HepG2 (cell line): ENCODE data around the gene RPS6KB2. TPM values are rescaled to one million over a fixed set of nuclear protein-coding genes. Genes with fewer than 3 reads are reported as not detected.

Experiments
- ATAC-seq: fragments of 200-7000 bp; cut with Tn5 transposase; 3 replicates; pipeline ENCODE4 v1.9.1; 2020; ENCODE audit warnings: mild to moderate bottlenecking, moderate library complexity
- BruUV-seq: library from RNA; stranded (reverse); fragments of 400-500 nt; replicated peaks from 2 replicates; lab custom pipeline; 2021; lab: Mats Ljungman, UMichigan
- CTCF ChIA-PET: fragments of 300-600 bp; formaldehyde crosslinking; extraction: SDS; loops from one replicate; lab custom pipeline; 2021; ENCODE audit warnings: low total read pairs, inconsistent platforms, low intra/inter-chr PET ratio; lab: Yijun Ruan, JAX
- POLR2A ChIA-PET: fragments of 350-600 bp; sonication (Branson Sonifier 250); formaldehyde crosslinking; loops from one replicate; lab custom pipeline; 2020; ENCODE audit warnings: antibody characterized with exemption, inconsistent platforms; lab: Yijun Ruan, JAX
- DNase-seq: peaks from one replicate; pipeline ENCODE4 v3.0.0-alpha.2; 2015; ENCODE audit warnings: low spot score
- FAIRE-seq: peaks from 3 replicates; lab custom pipeline; 2011; peaks lifted over from hg19 to GRCh38; lab: Jason Lieb, UNC
- H2AFZ ChIP-seq: one replicate; pipeline ENCODE4 v1.6.1; 2011; ENCODE audit warnings: low read length, inconsistent platforms
- H3K27ac ChIP-seq: fragments of 300-600 bp; 3 replicates; pipeline ENCODE4 v1.8.0; 2011; ENCODE audit warnings: mixed run types, mild to moderate bottlenecking, mixed read lengths, low read length, inconsistent platforms; ENCODE audit not compliant: insufficient read depth; ENCODE audit errors: extremely low read length
- H3K27me3 ChIP-seq, 2 experiments: fragments of 200-600 bp in 1 of 2; 2 replicates in 1 of 2; 3 replicates in 1 of 2; pipeline versions ENCODE4 v1.6.0 to v1.8.0; 2011; ENCODE audit warnings: low read length in 2 of 2, mild to moderate bottlenecking in 2 of 2, moderate library complexity in 2 of 2, inconsistent platforms in 1 of 2; ENCODE audit not compliant: insufficient read depth in 2 of 2, control insufficient read depth in 1 of 2
- H3K36me3 ChIP-seq, 2 experiments: fragments of 200-600 bp in 1 of 2; replicated peaks in 1 of 2; 2 replicates in 1 of 2; 3 replicates in 1 of 2; pipeline versions ENCODE4 v1.5.1 to v1.8.0; 2011; ENCODE audit warnings: low read length in 2 of 2, inconsistent platforms in 1 of 2; ENCODE audit not compliant: insufficient read depth in 2 of 2, control insufficient read depth in 1 of 2
- H3K4me1 ChIP-seq: 2 replicates; pipeline ENCODE4 v1.5.1; 2012; ENCODE audit warnings: low read length, inconsistent platforms; ENCODE audit not compliant: insufficient read depth
- H3K4me2 ChIP-seq: 2 replicates; pipeline ENCODE4 v1.6.0; 2011; ENCODE audit warnings: low read depth, low read length, inconsistent platforms
- H3K4me3 ChIP-seq, 3 experiments: fragments of 200-600 bp in 1 of 3; sonication (generic), shearing (Covaris generic) in 1 of 3; replicated peaks in 1 of 3; 2 replicates each; pipeline ENCODE4 v1.5.1; 2011 to 2016; ENCODE audit warnings: low read length in 3 of 3, inconsistent platforms in 2 of 3, low read depth in 2 of 3, mild to moderate bottlenecking in 2 of 3, control low read depth in 1 of 3, mixed read lengths in 1 of 3; ENCODE audit not compliant: insufficient read depth in 1 of 3
- H3K79me2 ChIP-seq: one replicate; pipeline ENCODE4 v1.6.1; 2011; ENCODE audit warnings: low read length, inconsistent platforms; ENCODE audit not compliant: insufficient read depth
- H3K9ac ChIP-seq: 2 replicates; pipeline ENCODE4 v1.6.0; 2011; ENCODE audit warnings: mild to moderate bottlenecking, low read depth, low read length, inconsistent platforms; ENCODE audit not compliant: insufficient read depth
- H3K9me3 ChIP-seq: 2 replicates; pipeline ENCODE4 v1.5.1; 2012; ENCODE audit warnings: mild to moderate bottlenecking, low read length
- H4K20me1 ChIP-seq: 2 replicates; pipeline ENCODE4 v1.6.0; 2011; ENCODE audit warnings: inconsistent platforms, mild to moderate bottlenecking, low read length, moderate library complexity; ENCODE audit not compliant: insufficient read depth
- ATF6 ChIP-seq: sonication (generic); formaldehyde crosslinking; conservative IDR thresholded peaks from 2 replicates; pipeline ENCODE4 v1.4.0; 2020; ENCODE audit warnings: missing genetic modification reagents
- BRCA1 ChIP-seq: sonication (generic); formaldehyde crosslinking; IDR thresholded peaks from 2 replicates; pipeline ENCODE4 v1.4.0; 2020; ENCODE audit warnings: missing genetic modification reagents
- DPF2 ChIP-seq: sonication (generic); formaldehyde crosslinking; IDR thresholded peaks from 2 replicates; pipeline ENCODE4 v1.4.0; 2020; ENCODE audit warnings: mild to moderate bottlenecking, low read depth, missing genetic modification reagents, borderline replicate concordance
- HMG20B ChIP-seq: conservative IDR thresholded peaks from 2 replicates; pipeline ENCODE4 v1.6.1; 2016; ENCODE audit warnings: missing genetic modification reagents, missing compliant biosample characterization
- MYC ChIP-seq: sonication (generic); formaldehyde crosslinking; IDR thresholded peaks from 2 replicates; pipeline ENCODE4 v1.9.0; 2021; ENCODE audit warnings: missing genetic modification reagents, borderline replicate concordance
- TFDP2 ChIP-seq: sonication (generic); formaldehyde crosslinking; IDR thresholded peaks from 2 replicates; pipeline ENCODE4 v1.4.0; 2020; ENCODE audit warnings: missing genetic modification reagents
- ZNF160 ChIP-seq: sonication (generic); formaldehyde crosslinking; IDR thresholded peaks from 2 replicates; pipeline ENCODE4 v1.8.0; 2022; ENCODE audit warnings: mild to moderate bottlenecking, inconsistent platforms, missing genetic modification reagents
- ZNF605 ChIP-seq: sonication (generic); formaldehyde crosslinking; IDR thresholded peaks from 2 replicates; pipeline ENCODE4 v1.8.0; 2022; ENCODE audit warnings: mild to moderate bottlenecking, missing genetic modification reagents
- ZNF616 ChIP-seq: sonication (generic); formaldehyde crosslinking; IDR thresholded peaks from 2 replicates; pipeline ENCODE4 v1.5.0; 2020; ENCODE audit warnings: low read depth, mild to moderate bottlenecking, missing genetic modification reagents
- ZNF761 ChIP-seq: sonication (generic); formaldehyde crosslinking; conservative IDR thresholded peaks from 2 replicates; pipeline ENCODE4 v1.4.0; 2020; ENCODE audit warnings: mild to moderate bottlenecking, missing genetic modification reagents
- ZSCAN21 ChIP-seq: sonication (generic); formaldehyde crosslinking; IDR thresholded peaks from 2 replicates; pipeline ENCODE4 v1.8.0; 2022; ENCODE audit warnings: mild to moderate bottlenecking, missing genetic modification reagents, moderate library complexity, borderline replicate concordance
- WGBS: methylation state at CpG from one replicate; pipeline ENCODE4 v1.1.6; 2017; ENCODE audit warnings: low lambda C conversion rate; 5-methylcytosine and 5-hydroxymethylcytosine counted together
- in situ Hi-C: cut with HindIII; loops from 2 replicates; pipeline ENCODE4 v1.10.0; 2017; ENCODE audit warnings: low pct_unique_long_range_greater_than_20kb; ENCODE audit not compliant: extremely low pct_ligation_motif_present
- intact Hi-C: fragments of 100-400 bp; cut with micrococcal nuclease; formaldehyde crosslinking; loops from one replicate; pipeline ENCODE4 v1.10.0; 2022; ENCODE audit not compliant: unreplicated experiment
- polyA plus RNA-seq, 8 experiments: library from polyadenylated mRNA; depleted of rRNA in 3 of 8; stranded (reverse) in 7 of 8; unstranded in 1 of 8; fragments of >200 nt; fragmentation: Illumina TruSeq in 4 of 8; extraction: Trizol in 4 of 8; gene quantifications; 2 replicates each; pipeline versions ENCODE4 v1.2.1 to v1.2.3, GENCODE V29; 2011 to 2016; ENCODE audit warnings: low read depth in 4 of 8, missing spikeins in 1 of 8, mixed read lengths in 1 of 8; ENCODE audit not compliant: insufficient read depth in 1 of 8
- total RNA-seq, 5 experiments: library from RNA; depleted of rRNA; stranded (reverse); fragments of >200 nt; fragmentation: Illumina TruSeq; extraction: Trizol; gene quantifications; 2 replicates each; pipeline ENCODE4 v1.2.3, GENCODE V29; 2016; ENCODE audit warnings: low read depth in 1 of 5
- TF ChIP-seq, protein P1 (sequence below): sonication (generic); formaldehyde crosslinking; IDR thresholded peaks from 2 replicates; pipeline ENCODE4 v1.8.0; 2022; ENCODE audit warnings: mild to moderate bottlenecking, missing genetic modification reagents, borderline replicate concordance
- TF ChIP-seq, protein P2 (sequence below): sonication (generic); formaldehyde crosslinking; IDR thresholded peaks from 2 replicates; pipeline ENCODE4 v1.5.0; 2020; ENCODE audit warnings: missing genetic modification reagents
- TF ChIP-seq, protein P3 (sequence below): sonication (generic); formaldehyde crosslinking; IDR thresholded peaks from 2 replicates; pipeline ENCODE4 v1.8.1; 2023; ENCODE audit warnings: mild to moderate bottlenecking, inconsistent platforms, moderate library complexity, missing genetic modification reagents, borderline replicate concordance

Gene RPS6KB2
- total and polyA plus RNA-seq, 2 of the 13 experiments (the other 11 are each of a cell fraction or from before 2014, with no cell fraction given): 52.9 to 54.8 TPM

- peak; percentile 80 for ATAC-seq
- ChIA-PET POLR2A (interaction anchor here (0.8 to 7.4 kb wide), 6 partner anchors 9 to 62 kb away, joined by 3 to 78 read pairs (median 6); partner anchors contain the start of genes AIP, PPP1CA and TBC1D10C), CTCF (no interaction called here)
- Histone ChIP-seq H3K9me3 (no peaks in the 10 kb centered on the region), H3K79me2 (no peaks in the 10 kb centered on the region), H3K9ac (peak overlapping the region; percentile 57), H3K27me3 (peaks cover 5 to 36% of the 10 kb centered on the region in 2 experiments; a peak in 4 of 5 replicates), H3K4me2 (peak overlapping the region; percentile 80), H3K4me1 (peaks cover 69% of the 10 kb centered on the region), H3K27ac (no peak overlapping the region), H3K36me3 (no peaks in the 10 kb centered on the region), H3K4me3 (peak overlapping the region; percentile 30 to 70 (median 53); a peak in 5 of 6 replicates), H2AFZ (no peak overlapping the region), H4K20me1 (no peaks in the 10 kb centered on the region)
- BruUV-seq: no TSS peak
- FAIRE-seq: no peak
- under 1% methylated on average over 20 of the region's 97 CpGs for WGBS
- peak; percentile 81 for DNase-seq
- intact Hi-C loops (no loop called here), in situ Hi-C loops (no loop called here)
- TF ChIP-seq ZNF761: 0 out of 2 replicates have a peak, but pooled peaks have one; percentile 37
- TF ChIP-seq TFDP2 (CRISPR knock-in tag): peak; percentile 40; the same call in 1 of the 2 replicates
- TF ChIP-seq ZNF160 (CRISPR knock-in tag): 0 out of 2 replicates have a peak, but pooled peaks have one; percentile 21
- no peak for TF ChIP-seq ATF6 (CRISPR knock-in tag)
- TF ChIP-seq HMG20B (CRISPR knock-in tag): no peak
- TF ChIP-seq, protein P1, sequence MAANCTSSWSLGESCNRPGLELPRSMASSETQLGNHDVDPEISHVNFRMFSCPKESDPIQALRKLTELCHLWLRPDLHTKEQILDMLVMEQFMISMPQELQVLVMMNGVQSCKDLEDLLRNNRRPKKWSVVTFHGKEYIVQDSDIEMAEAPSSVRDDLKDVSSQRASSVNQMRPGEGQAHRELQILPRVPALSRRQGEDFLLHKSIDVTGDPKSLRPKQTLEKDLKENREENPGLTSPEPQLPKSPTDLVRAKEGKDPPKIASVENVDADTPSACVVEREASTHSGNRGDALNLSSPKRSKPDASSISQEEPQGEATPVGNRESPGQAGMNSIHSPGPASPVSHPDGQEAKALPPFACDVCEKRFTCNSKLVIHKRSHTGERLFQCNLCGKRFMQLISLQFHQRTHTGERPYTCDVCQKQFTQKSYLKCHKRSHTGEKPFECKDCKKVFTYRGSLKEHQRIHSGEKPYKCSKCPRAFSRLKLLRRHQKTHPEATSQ (CRISPR knock-in tag): no peak
- TF ChIP-seq ZNF605: no peak
- TF ChIP-seq BRCA1: no peak
- TF ChIP-seq, protein P2, sequence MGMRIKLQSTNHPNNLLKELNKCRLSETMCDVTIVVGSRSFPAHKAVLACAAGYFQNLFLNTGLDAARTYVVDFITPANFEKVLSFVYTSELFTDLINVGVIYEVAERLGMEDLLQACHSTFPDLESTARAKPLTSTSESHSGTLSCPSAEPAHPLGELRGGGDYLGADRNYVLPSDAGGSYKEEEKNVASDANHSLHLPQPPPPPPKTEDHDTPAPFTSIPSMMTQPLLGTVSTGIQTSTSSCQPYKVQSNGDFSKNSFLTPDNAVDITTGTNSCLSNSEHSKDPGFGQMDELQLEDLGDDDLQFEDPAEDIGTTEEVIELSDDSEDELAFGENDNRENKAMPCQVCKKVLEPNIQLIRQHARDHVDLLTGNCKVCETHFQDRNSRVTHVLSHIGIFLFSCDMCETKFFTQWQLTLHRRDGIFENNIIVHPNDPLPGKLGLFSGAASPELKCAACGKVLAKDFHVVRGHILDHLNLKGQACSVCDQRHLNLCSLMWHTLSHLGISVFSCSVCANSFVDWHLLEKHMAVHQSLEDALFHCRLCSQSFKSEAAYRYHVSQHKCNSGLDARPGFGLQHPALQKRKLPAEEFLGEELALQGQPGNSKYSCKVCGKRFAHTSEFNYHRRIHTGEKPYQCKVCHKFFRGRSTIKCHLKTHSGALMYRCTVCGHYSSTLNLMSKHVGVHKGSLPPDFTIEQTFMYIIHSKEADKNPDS (CRISPR knock-in tag): no peak; the same call in 1 of the 2 replicates
- no peak for TF ChIP-seq DPF2 (CRISPR knock-in tag)
- 0 out of 2 replicates have a peak, but pooled peaks have one; percentile 29 for TF ChIP-seq MYC
- 0 out of 2 replicates have a peak, but pooled peaks have one; percentile 57 for TF ChIP-seq ZSCAN21
- no peak; the same call in 1 of the 2 replicates for TF ChIP-seq ZNF616 (CRISPR knock-in tag)
- TF ChIP-seq, protein P3, sequence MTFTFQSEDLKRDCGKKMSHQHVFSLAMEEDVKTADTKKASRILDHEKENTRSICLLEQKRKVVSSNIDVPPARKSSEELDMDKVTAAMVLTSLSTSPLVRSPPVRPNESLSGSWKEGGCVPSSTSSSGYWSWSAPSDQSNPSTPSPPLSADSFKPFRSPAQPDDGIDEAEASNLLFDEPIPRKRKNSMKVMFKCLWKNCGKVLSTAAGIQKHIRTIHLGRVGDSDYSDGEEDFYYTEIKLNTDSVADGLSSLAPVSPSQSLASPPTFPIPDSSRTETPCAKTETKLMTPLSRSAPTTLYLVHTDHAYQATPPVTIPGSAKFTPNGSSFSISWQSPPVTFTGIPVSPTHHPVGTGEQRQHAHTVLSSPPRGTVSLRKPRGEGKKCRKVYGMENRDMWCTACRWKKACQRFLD (CRISPR knock-in tag): no peak
Measured at GRCh38 chr11:67420646-67421429, 7.5 kb upstream of the RPS6KB2 start.
